ENCODE measurements around the gene SDK1.

Gene SDK1

GRCh38 chr7:4018601-4019316 lies 717.7 kb downstream of the SDK1 start:
- no peak overlapping the region for H3K4me3 ChIP-seq (ENCODE audit: low read length)
- H3K27me3 ChIP-seq (replicated peaks; ENCODE audit: control insufficient read depth, insufficient read depth, low read length), result no peaks in the 10 kb centered on the region
- H3K4me1 ChIP-seq (ENCODE audit: control insufficient read depth, insufficient read depth, low read length), result no peaks in the 10 kb centered on the region
- H3K9me3 ChIP-seq (ENCODE audit: control insufficient read depth, low read length), result peaks cover 3% of the 10 kb centered on the region
- H3K9ac ChIP-seq (ENCODE audit: low read length), result no peak overlapping the region
- H3K36me3 ChIP-seq (ENCODE audit: control insufficient read depth, insufficient read depth, low read length, severe bottlenecking), result no peaks in the 10 kb centered on the region
- DNase-seq (ENCODE audit: low read depth), result no peak

- no peaks in the 10 kb centered on the region for H3K27me3 ChIP-seq (replicated peaks; ENCODE audit: control insufficient read depth, insufficient read depth, low read length)
- H3K9me3 ChIP-seq (ENCODE audit: control insufficient read depth, low read length), result peaks cover 3% of the 10 kb centered on the region
- H3K4me3 ChIP-seq (ENCODE audit: low read length), result no peak overlapping the region
- DNase-seq (ENCODE audit: low read depth), result no peak
- no peak overlapping the region for H3K9ac ChIP-seq (ENCODE audit: low read length)
- no peaks in the 10 kb centered on the region for H3K4me1 ChIP-seq (ENCODE audit: control insufficient read depth, insufficient read depth, low read length)
- no peaks in the 10 kb centered on the region for H3K36me3 ChIP-seq (ENCODE audit: control insufficient read depth, insufficient read depth, low read length, severe bottlenecking)
These were observed 719.0 kb downstream of the SDK1 start for GRCh38 chr7:4020086-4020485.

- Histone ChIP-seq H3K9ac (ENCODE audit: low read length) (no peak overlapping the region), H3K36me3 (ENCODE audit: control insufficient read depth, insufficient read depth, low read length, severe bottlenecking) (no peaks in the 10 kb centered on the region), H3K27me3 (replicated peaks; ENCODE audit: control insufficient read depth, insufficient read depth, low read length) (no peaks in the 10 kb centered on the region), H3K4me3 (ENCODE audit: low read length) (no peak overlapping the region), H3K9me3 (ENCODE audit: control insufficient read depth, low read length) (peaks cover 3% of the 10 kb centered on the region), H3K4me1 (ENCODE audit: control insufficient read depth, insufficient read depth, low read length) (no peaks in the 10 kb centered on the region)
- no peak for DNase-seq (ENCODE audit: low read depth)
These were observed 720.4 kb downstream of the SDK1 start for GRCh38 chr7:4021413-4021812.

GRCh38 chr7:4022265-4022664 lies 721.2 kb downstream of the SDK1 start:
- H3K36me3 ChIP-seq (ENCODE audit: control insufficient read depth, insufficient read depth, low read length, severe bottlenecking), result no peaks in the 10 kb centered on the region
- peaks cover 3% of the 10 kb centered on the region for H3K9me3 ChIP-seq (ENCODE audit: control insufficient read depth, low read length)
- no peak for DNase-seq (ENCODE audit: low read depth)
- H3K9ac ChIP-seq (ENCODE audit: low read length), result no peak overlapping the region
- no peaks in the 10 kb centered on the region for H3K27me3 ChIP-seq (replicated peaks; ENCODE audit: control insufficient read depth, insufficient read depth, low read length)
- no peaks in the 10 kb centered on the region for H3K4me1 ChIP-seq (ENCODE audit: control insufficient read depth, insufficient read depth, low read length)
- H3K4me3 ChIP-seq (ENCODE audit: low read length), result no peak overlapping the region

- DNase-seq (ENCODE audit: low read depth), result no peak
- Histone ChIP-seq H3K36me3 (ENCODE audit: control insufficient read depth, insufficient read depth, low read length, severe bottlenecking) (no peaks in the 10 kb centered on the region), H3K27me3 (replicated peaks; ENCODE audit: control insufficient read depth, insufficient read depth, low read length) (no peaks in the 10 kb centered on the region), H3K9me3 (ENCODE audit: control insufficient read depth, low read length) (peaks cover 3% of the 10 kb centered on the region), H3K9ac (ENCODE audit: low read length) (no peak overlapping the region), H3K4me3 (ENCODE audit: low read length) (no peak overlapping the region), H3K4me1 (ENCODE audit: control insufficient read depth, insufficient read depth, low read length) (no peaks in the 10 kb centered on the region)
These were observed 722.5 kb downstream of the SDK1 start for GRCh38 chr7:4023502-4023901.

- H3K9ac ChIP-seq (ENCODE audit: low read length), result no peak overlapping the region
- H3K4me1 ChIP-seq (ENCODE audit: control insufficient read depth, insufficient read depth, low read length), result no peaks in the 10 kb centered on the region
- no peaks in the 10 kb centered on the region for H3K36me3 ChIP-seq (ENCODE audit: control insufficient read depth, insufficient read depth, low read length, severe bottlenecking)
- H3K4me3 ChIP-seq (ENCODE audit: low read length), result no peak overlapping the region
- no peaks in the 10 kb centered on the region for H3K27me3 ChIP-seq (replicated peaks; ENCODE audit: control insufficient read depth, insufficient read depth, low read length)
- H3K9me3 ChIP-seq (ENCODE audit: control insufficient read depth, low read length), result peaks cover 3% of the 10 kb centered on the region
- no peak for DNase-seq (ENCODE audit: low read depth)
These were observed 723.1 kb downstream of the SDK1 start for GRCh38 chr7:4024133-4024532.

- Histone ChIP-seq H3K9ac (ENCODE audit: low read length) (no peak overlapping the region), H3K36me3 (ENCODE audit: control insufficient read depth, insufficient read depth, low read length, severe bottlenecking) (no peaks in the 10 kb centered on the region), H3K27me3 (replicated peaks; ENCODE audit: control insufficient read depth, insufficient read depth, low read length) (no peaks in the 10 kb centered on the region), H3K4me1 (ENCODE audit: control insufficient read depth, insufficient read depth, low read length) (no peaks in the 10 kb centered on the region), H3K9me3 (ENCODE audit: control insufficient read depth, low read length) (peaks cover 3% of the 10 kb centered on the region), H3K4me3 (ENCODE audit: low read length) (no peak overlapping the region)
- DNase-seq (ENCODE audit: low read depth), result no peak
These were observed 723.8 kb downstream of the SDK1 start for GRCh38 chr7:4024806-4025205.

GRCh38 chr7:4025210-4025609 lies 724.2 kb downstream of the SDK1 start:
- no peaks in the 10 kb centered on the region for H3K4me1 ChIP-seq (ENCODE audit: control insufficient read depth, insufficient read depth, low read length)
- no peak overlapping the region for H3K9ac ChIP-seq (ENCODE audit: low read length)
- no peak for DNase-seq (ENCODE audit: low read depth)
- H3K27me3 ChIP-seq (replicated peaks; ENCODE audit: control insufficient read depth, insufficient read depth, low read length), result no peaks in the 10 kb centered on the region
- H3K4me3 ChIP-seq (ENCODE audit: low read length), result no peak overlapping the region
- H3K9me3 ChIP-seq (ENCODE audit: control insufficient read depth, low read length), result peaks cover 3% of the 10 kb centered on the region
- H3K36me3 ChIP-seq (ENCODE audit: control insufficient read depth, insufficient read depth, low read length, severe bottlenecking), result no peaks in the 10 kb centered on the region

- no peaks in the 10 kb centered on the region for H3K36me3 ChIP-seq (ENCODE audit: control insufficient read depth, insufficient read depth, low read length, severe bottlenecking)
- no peak overlapping the region for H3K4me3 ChIP-seq (ENCODE audit: low read length)
- H3K27me3 ChIP-seq (replicated peaks; ENCODE audit: control insufficient read depth, insufficient read depth, low read length), result no peaks in the 10 kb centered on the region
- DNase-seq (ENCODE audit: low read depth), result no peak
- no peak overlapping the region for H3K9ac ChIP-seq (ENCODE audit: low read length)
- H3K4me1 ChIP-seq (ENCODE audit: control insufficient read depth, insufficient read depth, low read length), result no peaks in the 10 kb centered on the region
- H3K9me3 ChIP-seq (ENCODE audit: control insufficient read depth, low read length), result peaks cover 3% of the 10 kb centered on the region
These were observed 724.9 kb downstream of the SDK1 start for GRCh38 chr7:4025694-4026615.

GRCh38 chr7:4026941-4027486 lies 726.0 kb downstream of the SDK1 start:
- H3K27me3 ChIP-seq (replicated peaks; ENCODE audit: control insufficient read depth, insufficient read depth, low read length), result no peaks in the 10 kb centered on the region
- no peak for DNase-seq (ENCODE audit: low read depth)
- no peaks in the 10 kb centered on the region for H3K4me1 ChIP-seq (ENCODE audit: control insufficient read depth, insufficient read depth, low read length)
- no peaks in the 10 kb centered on the region for H3K9me3 ChIP-seq (ENCODE audit: control insufficient read depth, low read length)
- no peaks in the 10 kb centered on the region for H3K36me3 ChIP-seq (ENCODE audit: control insufficient read depth, insufficient read depth, low read length, severe bottlenecking)
- H3K4me3 ChIP-seq (ENCODE audit: low read length), result no peak overlapping the region
- no peak overlapping the region for H3K9ac ChIP-seq (ENCODE audit: low read length)

GRCh38 chr7:4028221-4028620 lies 727.2 kb downstream of the SDK1 start:
- Histone ChIP-seq H3K36me3 (ENCODE audit: control insufficient read depth, insufficient read depth, low read length, severe bottlenecking) (no peaks in the 10 kb centered on the region), H3K9ac (ENCODE audit: low read length) (no peak overlapping the region), H3K4me1 (ENCODE audit: control insufficient read depth, insufficient read depth, low read length) (no peaks in the 10 kb centered on the region), H3K9me3 (ENCODE audit: control insufficient read depth, low read length) (no peaks in the 10 kb centered on the region), H3K27me3 (replicated peaks; ENCODE audit: control insufficient read depth, insufficient read depth, low read length) (no peaks in the 10 kb centered on the region), H3K4me3 (ENCODE audit: low read length) (no peak overlapping the region)
- DNase-seq (ENCODE audit: low read depth), result no peak

All from adipocyte (in vitro differentiated cells).